ENCODE results near the gene DNASE1L3. TPM values are rescaled to one million over a fixed set of nuclear protein-coding genes. Genes with fewer than 3 reads are reported as not detected.

Gene DNASE1L3
- total and polyA plus RNA-seq, 2 of the 13 experiments (the other 11 are each of a cell fraction or from before 2014, with no cell fraction given): 0.86 to 1.7 TPM

DNA sequence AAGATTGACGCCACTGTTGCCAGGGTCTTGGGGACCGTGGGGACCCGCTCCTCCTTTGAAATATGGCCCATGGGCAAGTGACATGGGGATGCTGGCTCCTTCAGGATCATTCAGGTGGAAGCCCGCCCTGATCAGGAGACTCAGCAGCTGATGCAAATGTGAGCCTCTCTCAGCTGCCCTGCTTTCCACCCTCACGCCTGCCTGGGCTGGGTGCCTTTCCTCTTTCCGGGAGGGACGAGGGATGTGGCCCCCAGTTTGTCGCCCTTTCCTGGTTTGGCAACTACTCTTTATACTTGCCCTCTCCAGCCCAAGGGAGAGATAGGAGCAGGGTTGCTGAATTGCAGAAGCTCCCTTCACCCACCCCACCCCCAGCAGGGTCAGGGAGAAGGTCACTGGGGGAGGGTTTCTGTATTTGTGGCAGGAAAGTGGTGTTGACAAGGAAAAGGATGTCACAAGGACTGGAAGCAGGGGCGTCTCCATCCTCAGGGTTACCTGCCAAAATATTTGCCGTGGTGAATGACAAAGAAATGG, 21.8 kb downstream of the DNASE1L3 start (continued):
- TF ChIP-seq, protein P1, sequence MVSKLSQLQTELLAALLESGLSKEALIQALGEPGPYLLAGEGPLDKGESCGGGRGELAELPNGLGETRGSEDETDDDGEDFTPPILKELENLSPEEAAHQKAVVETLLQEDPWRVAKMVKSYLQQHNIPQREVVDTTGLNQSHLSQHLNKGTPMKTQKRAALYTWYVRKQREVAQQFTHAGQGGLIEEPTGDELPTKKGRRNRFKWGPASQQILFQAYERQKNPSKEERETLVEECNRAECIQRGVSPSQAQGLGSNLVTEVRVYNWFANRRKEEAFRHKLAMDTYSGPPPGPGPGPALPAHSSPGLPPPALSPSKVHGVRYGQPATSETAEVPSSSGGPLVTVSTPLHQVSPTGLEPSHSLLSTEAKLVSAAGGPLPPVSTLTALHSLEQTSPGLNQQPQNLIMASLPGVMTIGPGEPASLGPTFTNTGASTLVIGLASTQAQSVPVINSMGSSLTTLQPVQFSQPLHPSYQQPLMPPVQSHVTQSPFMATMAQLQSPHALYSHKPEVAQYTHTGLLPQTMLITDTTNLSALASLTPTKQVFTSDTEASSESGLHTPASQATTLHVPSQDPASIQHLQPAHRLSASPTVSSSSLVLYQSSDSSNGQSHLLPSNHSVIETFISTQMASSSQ (IDR thresholded peaks at IDR 0.05; ENCODE audit: low read depth): no peak
- TF ChIP-seq, protein P1 (CRISPR knock-in tag; IDR thresholded peaks at IDR 0.05; ENCODE audit: borderline replicate concordance): peak; percentile 74; the same call in 1 of the 2 replicates
- TF ChIP-seq ZNF598 (CRISPR knock-in tag; IDR thresholded peaks at IDR 0.05; ENCODE audit: borderline replicate concordance): no peak; the same call in 1 of the 2 replicates
- TF ChIP-seq SIX1 (CRISPR knock-in tag; IDR thresholded peaks at IDR 0.05; ENCODE audit: borderline replicate concordance): peak; percentile 32; the same call in 1 of the 2 replicates
- TF ChIP-seq, protein P2, sequence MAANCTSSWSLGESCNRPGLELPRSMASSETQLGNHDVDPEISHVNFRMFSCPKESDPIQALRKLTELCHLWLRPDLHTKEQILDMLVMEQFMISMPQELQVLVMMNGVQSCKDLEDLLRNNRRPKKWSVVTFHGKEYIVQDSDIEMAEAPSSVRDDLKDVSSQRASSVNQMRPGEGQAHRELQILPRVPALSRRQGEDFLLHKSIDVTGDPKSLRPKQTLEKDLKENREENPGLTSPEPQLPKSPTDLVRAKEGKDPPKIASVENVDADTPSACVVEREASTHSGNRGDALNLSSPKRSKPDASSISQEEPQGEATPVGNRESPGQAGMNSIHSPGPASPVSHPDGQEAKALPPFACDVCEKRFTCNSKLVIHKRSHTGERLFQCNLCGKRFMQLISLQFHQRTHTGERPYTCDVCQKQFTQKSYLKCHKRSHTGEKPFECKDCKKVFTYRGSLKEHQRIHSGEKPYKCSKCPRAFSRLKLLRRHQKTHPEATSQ (CRISPR knock-in tag; IDR thresholded peaks at IDR 0.05; ENCODE audit: borderline replicate concordance): no peak
- TF ChIP-seq ZNF292 (CRISPR knock-in tag; IDR thresholded peaks at IDR 0.05; ENCODE audit: borderline replicate concordance, low read depth): peak; percentile 66; the same call in 1 of the 2 replicates
- 0 out of 2 replicates have a peak, but pooled peaks have one; percentile 70 for TF ChIP-seq ZNF615 (CRISPR knock-in tag; IDR thresholded peaks at IDR 0.05; ENCODE audit: borderline replicate concordance)
- TF ChIP-seq ARNT2 (CRISPR knock-in tag; IDR thresholded peaks at IDR 0.05; ENCODE audit: low read depth): no peak
- TF ChIP-seq NR2F2 (IDR thresholded peaks at IDR 0.05; ENCODE audit: borderline replicate concordance, low read depth): peak; percentile 97
- peak; percentile 73; the same call in 1 of the 2 replicates for TF ChIP-seq GATA4 (IDR thresholded peaks at IDR 0.05; ENCODE audit: borderline replicate concordance, low read depth)
- peak; percentile 86 for TF ChIP-seq TBX2 (CRISPR knock-in tag; IDR thresholded peaks at IDR 0.05; ENCODE audit: borderline replicate concordance)
- TF ChIP-seq HNF4G (IDR thresholded peaks at IDR 0.05; ENCODE audit: borderline replicate concordance, low read depth, low read length): peak; percentile 10; the same call in 1 of the 2 replicates
- TF ChIP-seq HNF4G (CRISPR knock-in tag; IDR thresholded peaks at IDR 0.05; ENCODE audit: borderline replicate concordance, low read depth): peak; percentile 44; the same call in 1 of the 2 replicates
- TF ChIP-seq ZNF205 (CRISPR knock-in tag; IDR thresholded peaks at IDR 0.05): peak; percentile 47; the same call in 1 of the 2 replicates
- 0 out of 2 replicates have a peak, but pooled peaks have one; percentile 27 for TF ChIP-seq SPEN (CRISPR knock-in tag; IDR thresholded peaks at IDR 0.05; ENCODE audit: low read depth)
- TF ChIP-seq GFI1 (CRISPR knock-in tag; IDR thresholded peaks at IDR 0.05; ENCODE audit: borderline replicate concordance): peak; percentile 85
- peak; percentile 90 for TF ChIP-seq ETV5 (CRISPR knock-in tag; IDR thresholded peaks at IDR 0.05; ENCODE audit: borderline replicate concordance)
- peak; percentile 75; the same call in 1 of the 2 replicates for TF ChIP-seq SOX5 (CRISPR knock-in tag; IDR thresholded peaks at IDR 0.05; ENCODE audit: borderline replicate concordance)
- TF ChIP-seq HMGXB4 (CRISPR knock-in tag; IDR thresholded peaks at IDR 0.05; ENCODE audit: borderline replicate concordance in 1 of 2, low read depth in 1 of 2): 0 out of 4 replicates have a peak, but pooled peaks of 1 of the 2 experiments have one; percentile 17
- TF ChIP-seq SMC3 (IDR thresholded peaks at IDR 0.05; ENCODE audit: low read length): peak; percentile 37; the same call in 1 of the 2 replicates
- no peak for TF ChIP-seq MAZ (IDR thresholded peaks at IDR 0.05; ENCODE audit: borderline replicate concordance, low read depth, low read length)
- TF ChIP-seq MAZ (CRISPR knock-in tag; IDR thresholded peaks at IDR 0.05; ENCODE audit: low read depth): no peak
